GM04503 (cell line): ENCODE data around the gene CD40.
A peak's percentile ranks its signal among the peaks of the same experiment; 100 is the strongest.
"Not testable (repeated sequence)": the region's sequence is repeated elsewhere in the genome, so short reads cannot be mapped to it uniquely, and the experiment has no call there.

ENCODE experiments used
- DNase-seq: peaks from one replicate; pipeline ENCODE4 v3.0.0-alpha.2; 2012; ENCODE audit warnings: low read depth

CD40 gene

GRCh38 chr20:46093531-46093930 lies 24.6 kb upstream of the CD40 start:
- DNase-seq = no peak

- DNase-seq = no peak
These were observed 18.4 kb upstream of the CD40 start for GRCh38 chr20:46099491-46100287.

GRCh38 chr20:46100444-46100843 lies 17.7 kb upstream of the CD40 start:
- DNase-seq = not testable (repeated sequence)

- no peak for DNase-seq
These were observed 17.1 kb upstream of the CD40 start for GRCh38 chr20:46100988-46101387.

- no peak for DNase-seq
These were observed 16.2 kb upstream of the CD40 start for GRCh38 chr20:46101957-46102356.

- no peak for DNase-seq
These were observed 15.2 kb upstream of the CD40 start for GRCh38 chr20:46102940-46103339.

GRCh38 chr20:46104262-46104661 lies 13.9 kb upstream of the CD40 start:
- DNase-seq = no peak

- DNase-seq = no peak
These were observed 11.1 kb upstream of the CD40 start for GRCh38 chr20:46107061-46107460.

GRCh38 chr20:46108435-46108841 lies 9.7 kb upstream of the CD40 start:
- DNase-seq = no peak

GRCh38 chr20:46108976-46109375 lies 9.1 kb upstream of the CD40 start:
- no peak for DNase-seq

GRCh38 chr20:46111028-46111835 lies 6.9 kb upstream of the CD40 start:
- no peak for DNase-seq

- no peak for DNase-seq
These were observed 6.3 kb upstream of the CD40 start for GRCh38 chr20:46111836-46112212.

- no peak for DNase-seq
These were observed 5.5 kb upstream of the CD40 start for GRCh38 chr20:46112430-46113112.

GRCh38 chr20:46113113-46113470 lies 5.0 kb upstream of the CD40 start:
- no peak for DNase-seq

GRCh38 chr20:46114449-46114848 lies 3.7 kb upstream of the CD40 start:
- DNase-seq = no peak

GRCh38 chr20:46118481-46119020 lies 437 bp downstream of the CD40 start:
- no peak for DNase-seq

GRCh38 chr20:46119028-46119546 lies 973 bp downstream of the CD40 start:
- DNase-seq = no peak

GRCh38 chr20:46119547-46119946 lies 1.4 kb downstream of the CD40 start:
- no peak for DNase-seq

GRCh38 chr20:46120136-46120535 lies 2.0 kb downstream of the CD40 start:
- no peak for DNase-seq

- DNase-seq = no peak
These were observed 3.2 kb downstream of the CD40 start for GRCh38 chr20:46121184-46121930.

GRCh38 chr20:46122071-46122470 lies 4.0 kb downstream of the CD40 start:
- peak; percentile 22 for DNase-seq
